DMS 273 treated with DMSO at 0.1 percent for 48 hours (cell line): ENCODE data around the gene LIN7A.

Experiments used
- DNase-seq: peaks from one replicate; lab custom pipeline; 2025; lab: John Stamatoyannopoulos, UW

Gene LIN7A

GRCh38 chr12:80858356-80858755, 79.4 kb downstream of the LIN7A start:
- no peak for DNase-seq

GRCh38 chr12:80857311-80857710, 80.4 kb downstream of the LIN7A start:
- no peak for DNase-seq

GRCh38 chr12:80849337-80849736, 88.4 kb downstream of the LIN7A start:
- DNase-seq = no peak

GRCh38 chr12:80848858-80849257, 88.9 kb downstream of the LIN7A start:
- DNase-seq = no peak

- DNase-seq = no peak
These were observed 90.2 kb downstream of the LIN7A start for GRCh38 chr12:80847575-80847974.

GRCh38 chr12:80846952-80847351, 90.8 kb downstream of the LIN7A start:
- no peak for DNase-seq

GRCh38 chr12:80845639-80846038, 92.1 kb downstream of the LIN7A start:
- DNase-seq = no peak

GRCh38 chr12:80843969-80844368, 93.8 kb downstream of the LIN7A start:
- no peak for DNase-seq

- DNase-seq = no peak
These were observed 99.0 kb downstream of the LIN7A start for GRCh38 chr12:80838708-80839107.

GRCh38 chr12:80838024-80838658, 99.6 kb downstream of the LIN7A start:
- DNase-seq = no peak

GRCh38 chr12:80837342-80837978, 100.3 kb downstream of the LIN7A start:
- peak; percentile 4 for DNase-seq

- DNase-seq = no peak
These were observed 103.0 kb downstream of the LIN7A start for GRCh38 chr12:80834724-80835123.

GRCh38 chr12:80830533-80831088, 107.1 kb downstream of the LIN7A start:
- DNase-seq = no peak

- no peak for DNase-seq
These were observed 108.0 kb downstream of the LIN7A start for GRCh38 chr12:80829767-80830166.

- DNase-seq = no peak
These were observed 112.2 kb downstream of the LIN7A start for GRCh38 chr12:80825506-80825905.

- no peak for DNase-seq
These were observed 114.3 kb downstream of the LIN7A start for GRCh38 chr12:80823393-80823792.

- no peak for DNase-seq
These were observed 116.2 kb downstream of the LIN7A start for GRCh38 chr12:80821513-80822000.

GRCh38 chr12:80818878-80819277, 118.9 kb downstream of the LIN7A start:
- DNase-seq = no peak

GRCh38 chr12:80815351-80815750, 122.4 kb downstream of the LIN7A start:
- DNase-seq = no peak

GRCh38 chr12:80814453-80814852, 123.3 kb downstream of the LIN7A start:
- DNase-seq = no peak

GRCh38 chr12:80813820-80814219, 123.9 kb downstream of the LIN7A start:
- no peak for DNase-seq

GRCh38 chr12:80811957-80812708, 125.6 kb downstream of the LIN7A start:
- DNase-seq = no peak

GRCh38 chr12:80810874-80811273, 126.9 kb downstream of the LIN7A start:
- no peak for DNase-seq
